Measurements from ENCODE around the gene RCL1. TPM values are rescaled to one million over a fixed set of nuclear protein-coding genes. Genes with fewer than 3 reads are reported as not detected.
"Not testable (repeated sequence)": the region's sequence is repeated elsewhere in the genome, so short reads cannot be mapped to it uniquely, and the experiment has no call there.

RCL1 gene
- total RNA-seq, 3 donors from 2014 or later, result 41.3 to 111 (median 46.7) TPM

GRCh38 chr9:4892501-4893194 is 99.9 kb downstream of the RCL1 start:
- no peaks in the 10 kb centered on the region for H3K36me3 ChIP-seq
- no peak for DNase-seq (ENCODE audit: low spot score in 2 of 2)
- no peak overlapping the region for H3K4me3 ChIP-seq
- intact Hi-C loops (cut with DNase I; ENCODE audit: low total_unique reads), result loop anchor here (5.0 kb wide), 1 partner anchor 215 kb away; the partner anchor contains the start of gene CDC37L1
- H3K9me3 ChIP-seq, result no peaks in the 10 kb centered on the region
- no peaks in the 10 kb centered on the region for H3K4me1 ChIP-seq
- TF ChIP-seq POLR2AphosphoS5 (IDR thresholded peaks at IDR 0.05), result no peak
- no peak for TF ChIP-seq POLR2A (IDR thresholded peaks at IDR 0.05)
- no peak for TF ChIP-seq CTCF (IDR thresholded peaks at IDR 0.05)
- H3K27me3 ChIP-seq, result no peaks in the 10 kb centered on the region
- no peak overlapping the region for H3K27ac ChIP-seq

GRCh38 chr9:4894076-4894475 is 101.3 kb downstream of the RCL1 start:
- TF ChIP-seq CTCF (IDR thresholded peaks at IDR 0.05) (no peak), POLR2AphosphoS5 (IDR thresholded peaks at IDR 0.05) (no peak), POLR2A (IDR thresholded peaks at IDR 0.05) (no peak)
- no peaks in the 10 kb centered on the region for H3K4me1 ChIP-seq
- H3K27me3 ChIP-seq, result no peaks in the 10 kb centered on the region
- intact Hi-C loops (cut with DNase I; ENCODE audit: low total_unique reads), result loop anchor here (5.0 kb wide), 1 partner anchor 217 kb away; the partner anchor contains the start of gene CDC37L1
- no peak overlapping the region for H3K4me3 ChIP-seq
- no peak overlapping the region for H3K27ac ChIP-seq
- no peak for DNase-seq (ENCODE audit: low spot score in 2 of 2)
- H3K9me3 ChIP-seq, result no peaks in the 10 kb centered on the region
- no peaks in the 10 kb centered on the region for H3K36me3 ChIP-seq

GRCh38 chr9:4899853-4900252 is 107.1 kb downstream of the RCL1 start:
- H3K4me1 ChIP-seq; H3K27me3 ChIP-seq; H3K36me3 ChIP-seq; H3K27ac ChIP-seq; intact Hi-C loops (cut with DNase I; ENCODE audit: low total_unique reads); H3K9me3 ChIP-seq; DNase-seq (ENCODE audit: low spot score in 2 of 2); H3K4me3 ChIP-seq: not testable (repeated sequence)

- H3K27ac ChIP-seq; H3K36me3 ChIP-seq; H3K4me3 ChIP-seq; DNase-seq (ENCODE audit: low spot score in 2 of 2); H3K4me1 ChIP-seq; intact Hi-C loops (cut with DNase I; ENCODE audit: low total_unique reads); H3K9me3 ChIP-seq; H3K27me3 ChIP-seq: not testable (repeated sequence)
Measured at GRCh38 chr9:4901401-4902134, 108.8 kb downstream of the RCL1 start.

GRCh38 chr9:4902135-4902475 is 109.4 kb downstream of the RCL1 start:
- no peak for DNase-seq (ENCODE audit: low spot score in 2 of 2)
- TF ChIP-seq POLR2AphosphoS5 (IDR thresholded peaks at IDR 0.05), result no peak
- TF ChIP-seq CTCF (IDR thresholded peaks at IDR 0.05), result no peak
- TF ChIP-seq POLR2A (IDR thresholded peaks at IDR 0.05), result no peak
- intact Hi-C loops (cut with DNase I; ENCODE audit: low total_unique reads), result no loop called here
- no peaks in the 10 kb centered on the region for H3K4me1 ChIP-seq
- no peak overlapping the region for H3K4me3 ChIP-seq
- H3K27ac ChIP-seq, result no peak overlapping the region
- H3K9me3 ChIP-seq, result peaks cover 0 to 6% of the 10 kb centered on the region in 2 donors
- H3K36me3 ChIP-seq, result no peaks in the 10 kb centered on the region
- H3K27me3 ChIP-seq, result no peaks in the 10 kb centered on the region

- H3K4me3 ChIP-seq, result no peak overlapping the region
- TF ChIP-seq CTCF (IDR thresholded peaks at IDR 0.05) (no peak), POLR2A (IDR thresholded peaks at IDR 0.05) (no peak), POLR2AphosphoS5 (IDR thresholded peaks at IDR 0.05) (no peak)
- intact Hi-C loops (cut with DNase I; ENCODE audit: low total_unique reads), result no loop called here
- H3K9me3 ChIP-seq, result peaks cover 0 to 6% of the 10 kb centered on the region in 2 donors
- DNase-seq (ENCODE audit: low spot score in 2 of 2), result no peak
- no peaks in the 10 kb centered on the region for H3K36me3 ChIP-seq
- no peaks in the 10 kb centered on the region for H3K27me3 ChIP-seq
- H3K4me1 ChIP-seq, result no peaks in the 10 kb centered on the region
- no peak overlapping the region for H3K27ac ChIP-seq
Measured at GRCh38 chr9:4904322-4905134, 111.8 kb downstream of the RCL1 start.
